IMR-90 (cell line): ENCODE data around the gene GJB3. TPM values are rescaled to one million over a fixed set of nuclear protein-coding genes. Genes with fewer than 3 reads are reported as not detected.

Experiments used
- ATAC-seq: fragments of 200-7000 bp; cut with Tn5 transposase; 2 replicates; pipeline ENCODE4 v1.9.1; 2020; ENCODE audit warnings: low read depth, mild to moderate bottlenecking, moderate library complexity
- BruUV-seq: library from RNA; stranded (reverse); fragments of 400-500 nt; replicated peaks from 2 replicates; lab custom pipeline; 2021; lab: Mats Ljungman, UMichigan
- CTCF ChIA-PET: fragments of 300-600 bp; formaldehyde crosslinking; extraction: SDS; loops from one replicate; lab custom pipeline; 2021; ENCODE audit warnings: antibody characterized with exemption; lab: Yijun Ruan, JAX
- POLR2A ChIA-PET: fragments of 300-600 bp; sonication (Branson Sonifier 250); formaldehyde crosslinking; loops from one replicate; lab custom pipeline; 2022; ENCODE audit warnings: antibody characterized with exemption; ENCODE audit not compliant: unreplicated experiment; lab: Charles Lee
- DNase-seq: peaks from one replicate; pipeline ENCODE4 v3.0.0; 2013
- H2AFZ ChIP-seq: replicated peaks from 2 replicates; pipeline ENCODE3; 2013; ENCODE audit warnings: low read length, mild to moderate bottlenecking; ENCODE audit not compliant: poor library complexity
- H2AK5ac ChIP-seq: 2 replicates; pipeline ENCODE4 v1.6.1; 2013; ENCODE audit warnings: low read depth, low read length, inconsistent platforms
- H2AK9ac ChIP-seq: replicated peaks from 2 replicates; pipeline ENCODE3; 2013; ENCODE audit warnings: mild to moderate bottlenecking, low read depth, low read length, moderate library complexity; ENCODE audit not compliant: poor library complexity
- H2BK120ac ChIP-seq: 2 replicates; pipeline ENCODE4 v1.6.1; 2013; ENCODE audit warnings: low read depth, low read length, inconsistent platforms
- H2BK15ac ChIP-seq: 3 replicates; pipeline ENCODE4 v1.6.1; 2013; ENCODE audit warnings: low read depth, low read length, inconsistent platforms
- H2BK20ac ChIP-seq: 2 replicates; pipeline ENCODE4 v1.6.1; 2013; ENCODE audit warnings: low read depth, mild to moderate bottlenecking, inconsistent platforms, low read length, moderate library complexity
- H2BK5ac ChIP-seq: 2 replicates; pipeline ENCODE4 v1.6.1; 2013; ENCODE audit warnings: mild to moderate bottlenecking, low read depth, low read length, inconsistent platforms; ENCODE audit not compliant: poor library complexity, severe bottlenecking
- H3K14ac ChIP-seq: replicated peaks from 2 replicates; pipeline ENCODE4 v1.6.1; 2013; ENCODE audit warnings: low read depth, low read length, inconsistent platforms
- H3K18ac ChIP-seq: 2 replicates; pipeline ENCODE4 v1.6.1; 2013; ENCODE audit warnings: low read depth, low read length, control low read depth
- H3K23ac ChIP-seq: 2 replicates; pipeline ENCODE4 v1.6.1; 2013; ENCODE audit warnings: low read depth, low read length, inconsistent platforms
- H3K27ac ChIP-seq: 2 replicates; pipeline ENCODE4 v1.5.1; 2013; ENCODE audit warnings: mild to moderate bottlenecking, control low read depth, low read length; ENCODE audit not compliant: insufficient read depth
- H3K27me3 ChIP-seq: 2 replicates; pipeline ENCODE4 v1.6.1; 2013; ENCODE audit warnings: low read length; ENCODE audit not compliant: control insufficient read depth, insufficient read depth
- H3K36me3 ChIP-seq: 2 replicates; pipeline ENCODE4 v1.6.1; 2013; ENCODE audit warnings: low read length, mixed read lengths; ENCODE audit not compliant: control insufficient read depth, insufficient read depth
- H3K4ac ChIP-seq: 2 replicates; pipeline ENCODE4 v1.6.1; 2013; ENCODE audit warnings: low read depth, low read length, inconsistent platforms
- H3K4me1 ChIP-seq: 2 replicates; pipeline ENCODE4 v1.6.1; 2013; ENCODE audit warnings: low read length, mixed read lengths; ENCODE audit not compliant: control insufficient read depth, insufficient read depth
- H3K4me2 ChIP-seq: 2 replicates; pipeline ENCODE4 v1.6.1; 2013; ENCODE audit warnings: low read depth, mild to moderate bottlenecking, control low read depth, low read length, moderate library complexity
- H3K4me3 ChIP-seq: 2 replicates; pipeline ENCODE4 v1.5.1; 2013; ENCODE audit warnings: low read depth, mild to moderate bottlenecking, control low read depth, low read length, moderate library complexity; ENCODE audit not compliant: insufficient read depth
- H3K56ac ChIP-seq: 2 replicates; pipeline ENCODE4 v1.6.1; 2013; ENCODE audit warnings: low read length, inconsistent platforms; ENCODE audit not compliant: insufficient read depth; ENCODE audit errors: extremely low read depth
- H3K79me1 ChIP-seq, 2 experiments: 2 replicates each; pipeline ENCODE4 v1.6.1; 2013; ENCODE audit warnings: low read length in 2 of 2, inconsistent platforms in 1 of 2, low read depth in 1 of 2
- H3K9ac ChIP-seq: 2 replicates; pipeline ENCODE4 v1.6.1; 2013; ENCODE audit warnings: low read depth, low read length, control low read depth
- H3K9me1 ChIP-seq: 2 replicates; pipeline ENCODE4 v1.6.1; 2013; ENCODE audit warnings: low read length, inconsistent platforms; ENCODE audit not compliant: insufficient read depth
- H3K9me3 ChIP-seq: 2 replicates; pipeline ENCODE4 v1.6.1; 2013; ENCODE audit warnings: low read length; ENCODE audit not compliant: control insufficient read depth, insufficient read depth
- H4K20me1 ChIP-seq: 2 replicates; pipeline ENCODE4 v1.6.1; 2013; ENCODE audit warnings: low read length, inconsistent platforms; ENCODE audit not compliant: insufficient read depth
- H4K5ac ChIP-seq: 2 replicates; pipeline ENCODE4 v1.6.1; 2013; ENCODE audit warnings: mild to moderate bottlenecking, low read depth, low read length, control low read depth
- H4K8ac ChIP-seq, 2 experiments: 2 replicates each; pipeline ENCODE4 v1.6.1; 2013; ENCODE audit warnings: low read depth in 2 of 2, low read length in 2 of 2, control low read depth in 1 of 2, inconsistent platforms in 1 of 2
- H4K91ac ChIP-seq: 2 replicates; pipeline ENCODE4 v1.6.1; 2013; ENCODE audit warnings: low read depth, low read length, inconsistent platforms; ENCODE audit not compliant: insufficient read depth
- BHLHE40 ChIP-seq: fragments of 150-350 bp; IDR thresholded peaks from 2 replicates; pipeline ENCODE4 v1.6.1; 2016; ENCODE audit warnings: mild to moderate bottlenecking, low read depth, low read length
- CEBPB ChIP-seq: IDR thresholded peaks from 2 replicates; pipeline ENCODE4 v1.6.1; 2012; ENCODE audit warnings: low read depth, low read length, improper control_type of control experiment
- CHD1 ChIP-seq: IDR thresholded peaks from 2 replicates; pipeline ENCODE4 v1.6.1; 2012; ENCODE audit warnings: low read depth, low read length, improper control_type of control experiment
- CTCF ChIP-seq: conservative IDR thresholded peaks from 2 replicates; pipeline ENCODE4 v1.5.1; 2012; ENCODE audit warnings: mild to moderate bottlenecking, low read depth, low read length, improper control_type of control experiment
- FOS ChIP-seq: fragments of 150-350 bp; IDR thresholded peaks from 2 replicates; pipeline ENCODE4 v1.6.1; 2016; ENCODE audit warnings: low read depth, low read length
- MAFK ChIP-seq: IDR thresholded peaks from 2 replicates; pipeline ENCODE4 v1.6.1; 2012; ENCODE audit warnings: low read depth, low read length, improper control_type of control experiment
- MAZ ChIP-seq: IDR thresholded peaks from 2 replicates; pipeline ENCODE4 v1.6.1; 2012; ENCODE audit warnings: low read depth, mild to moderate bottlenecking, low read length, improper control_type of control experiment, moderate library complexity, borderline replicate concordance
- MXI1 ChIP-seq: IDR thresholded peaks from 2 replicates; pipeline ENCODE4 v1.6.1; 2012; ENCODE audit warnings: low read depth, mild to moderate bottlenecking, low read length, moderate library complexity, borderline replicate concordance
- NFE2L2 ChIP-seq: fragments of 150-350 bp; IDR thresholded peaks from 2 replicates; pipeline ENCODE4 v1.6.1; 2016; ENCODE audit warnings: low read depth, mild to moderate bottlenecking, low read length
- POLR2A ChIP-seq: IDR thresholded peaks from 2 replicates; pipeline ENCODE4 v1.6.1; 2012; ENCODE audit warnings: mild to moderate bottlenecking, low read depth, low read length
- RAD21 ChIP-seq: IDR thresholded peaks from 2 replicates; pipeline ENCODE4 v1.6.1; 2012; ENCODE audit warnings: low read length, improper control_type of control experiment
- RCOR1 ChIP-seq: IDR thresholded peaks from 2 replicates; pipeline ENCODE4 v1.6.1; 2012; ENCODE audit warnings: mild to moderate bottlenecking, low read length, improper control_type of control experiment; ENCODE audit not compliant: insufficient replicate concordance
- RFX5 ChIP-seq: IDR thresholded peaks from 2 replicates; pipeline ENCODE4 v1.8.0; 2012; ENCODE audit warnings: low read depth, mild to moderate bottlenecking, low read length, moderate library complexity
- SMC3 ChIP-seq: fragments of 150-350 bp; IDR thresholded peaks from 2 replicates; pipeline ENCODE4 v1.6.1; 2016; ENCODE audit warnings: low read depth, mild to moderate bottlenecking, antibody characterized with exemption, low read length, moderate library complexity
- WGBS, 2 experiments: methylation state at CpG; one replicate each; pipeline versions ENCODE4 v1.1.5 to v1.1.7; 2013; ENCODE audit warnings: missing lambda C conversion rate in 2 of 2; ENCODE audit not compliant: insufficient read length in 1 of 2; ENCODE audit errors: extremely low coverage in 2 of 2; 5-methylcytosine and 5-hydroxymethylcytosine counted together
- dilution Hi-C: fragments of 300-500 bp; cut with HindIII; formaldehyde crosslinking; loops from one replicate; pipeline ENCODE4 v1.14.3; 2018; ENCODE audit warnings: low sequenced_read_pairs; ENCODE audit not compliant: unreplicated experiment
- in situ Hi-C: fragments of 300-500 bp; cut with MboI; formaldehyde crosslinking; loops from 3 replicates; pipeline ENCODE4 v1.14.3; 2019; ENCODE audit warnings: low sequenced_read_pairs, inconsistent platforms, mixed read lengths
- intact Hi-C: fragments of 100-400 bp; cut with micrococcal nuclease; formaldehyde crosslinking; loops from 2 replicates; pipeline ENCODE4 v1.10.0; 2022
- polyA plus RNA-seq, 3 experiments: library from polyadenylated mRNA; depleted of rRNA; stranded (reverse); fragments of >200 nt; gene quantifications; 2 replicates each; pipeline ENCODE4 v1.2.3, GENCODE V29; 2012; ENCODE audit warnings: low replicate concordance in 1 of 3
- total RNA-seq: library from RNA; depleted of rRNA; stranded (reverse); fragments of >200 nt; gene quantifications from 2 replicates; pipeline ENCODE4 v1.2.3, GENCODE V29; 2012
- TF ChIP-seq, protein P1 (sequence below): fragments of 150-350 bp; IDR thresholded peaks from 2 replicates; pipeline ENCODE4 v1.6.1; 2016; ENCODE audit warnings: low read depth, mild to moderate bottlenecking, low read length, moderate library complexity, borderline replicate concordance
- TF ChIP-seq, protein P2 (sequence below): fragments of 150-350 bp; IDR thresholded peaks from 2 replicates; pipeline ENCODE4 v1.6.1; 2017; ENCODE audit warnings: mild to moderate bottlenecking, antibody characterized with exemption, low read length, low read depth

GJB3 gene
- total and polyA plus RNA-seq, 2 of the 4 experiments (the other 2 are of a cell fraction) = not detected

- Histone ChIP-seq H3K79me1 (no peaks in the 10 kb centered on the region), H3K23ac (no peak overlapping the region), H3K18ac (no peak overlapping the region), H3K4me2 (no peak overlapping the region), H2AFZ (no peak overlapping the region), H2AK9ac (no peak overlapping the region), H2BK15ac (no peak overlapping the region), H3K27ac (no peak overlapping the region), H3K4ac (no peak overlapping the region), H3K56ac (no peak overlapping the region), H3K9ac (no peak overlapping the region), H4K20me1 (no peaks in the 10 kb centered on the region), H2BK20ac (no peak overlapping the region), H2AK5ac (no peak overlapping the region), H2BK120ac (no peak overlapping the region), H3K14ac (no peak overlapping the region), H3K9me1 (no peaks in the 10 kb centered on the region), H2BK5ac (no peak overlapping the region), H3K4me1 (no peaks in the 10 kb centered on the region), H3K9me3 (no peaks in the 10 kb centered on the region), H4K5ac (no peak overlapping the region), H4K8ac (no peak overlapping the region), H3K36me3 (no peaks in the 10 kb centered on the region), H3K4me3 (no peak overlapping the region), H3K27me3 (peaks cover 14% of the 10 kb centered on the region), H4K91ac (no peak overlapping the region)
- in situ Hi-C loops (no loop called here), dilution Hi-C loops (no loop called here), intact Hi-C loops (no loop called here)
- WGBS, 2 experiments = 33% methylated on average over 5 of the region's 8 CpGs; no CpG with 5 or more reads in 1 of the 2 experiments
- CTCF ChIA-PET = no interaction called here
- POLR2A ChIA-PET = no interaction called here
- no peak for DNase-seq
- TF ChIP-seq RFX5 (no peak), MXI1 (no peak), CHD1 (no peak), NFE2L2 (no peak), BHLHE40 (no peak), RCOR1 (no peak), MAFK (no peak), POLR2A (no peak), SMC3 (no peak), RAD21 (no peak), FOS (no peak), CEBPB (no peak), CTCF (no peak), MAZ (no peak)
- TF ChIP-seq, protein P1, sequence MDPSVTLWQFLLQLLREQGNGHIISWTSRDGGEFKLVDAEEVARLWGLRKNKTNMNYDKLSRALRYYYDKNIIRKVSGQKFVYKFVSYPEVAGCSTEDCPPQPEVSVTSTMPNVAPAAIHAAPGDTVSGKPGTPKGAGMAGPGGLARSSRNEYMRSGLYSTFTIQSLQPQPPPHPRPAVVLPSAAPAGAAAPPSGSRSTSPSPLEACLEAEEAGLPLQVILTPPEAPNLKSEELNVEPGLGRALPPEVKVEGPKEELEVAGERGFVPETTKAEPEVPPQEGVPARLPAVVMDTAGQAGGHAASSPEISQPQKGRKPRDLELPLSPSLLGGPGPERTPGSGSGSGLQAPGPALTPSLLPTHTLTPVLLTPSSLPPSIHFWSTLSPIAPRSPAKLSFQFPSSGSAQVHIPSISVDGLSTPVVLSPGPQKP = no peak
- TF ChIP-seq, protein P2, sequence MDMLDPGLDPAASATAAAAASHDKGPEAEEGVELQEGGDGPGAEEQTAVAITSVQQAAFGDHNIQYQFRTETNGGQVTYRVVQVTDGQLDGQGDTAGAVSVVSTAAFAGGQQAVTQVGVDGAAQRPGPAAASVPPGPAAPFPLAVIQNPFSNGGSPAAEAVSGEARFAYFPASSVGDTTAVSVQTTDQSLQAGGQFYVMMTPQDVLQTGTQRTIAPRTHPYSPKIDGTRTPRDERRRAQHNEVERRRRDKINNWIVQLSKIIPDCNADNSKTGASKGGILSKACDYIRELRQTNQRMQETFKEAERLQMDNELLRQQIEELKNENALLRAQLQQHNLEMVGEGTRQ = no peak
- ATAC-seq = no peak
- no TSS peak for BruUV-seq
These were observed 6.1 kb upstream of the GJB3 start for GRCh38 chr1:34774957-34775356.
